ENCODE results near the gene NAT8.
"Not testable (repeated sequence)": the region's sequence is repeated elsewhere in the genome, so short reads cannot be mapped to it uniquely, and the experiment has no call there.

NAT8 gene

DNA sequence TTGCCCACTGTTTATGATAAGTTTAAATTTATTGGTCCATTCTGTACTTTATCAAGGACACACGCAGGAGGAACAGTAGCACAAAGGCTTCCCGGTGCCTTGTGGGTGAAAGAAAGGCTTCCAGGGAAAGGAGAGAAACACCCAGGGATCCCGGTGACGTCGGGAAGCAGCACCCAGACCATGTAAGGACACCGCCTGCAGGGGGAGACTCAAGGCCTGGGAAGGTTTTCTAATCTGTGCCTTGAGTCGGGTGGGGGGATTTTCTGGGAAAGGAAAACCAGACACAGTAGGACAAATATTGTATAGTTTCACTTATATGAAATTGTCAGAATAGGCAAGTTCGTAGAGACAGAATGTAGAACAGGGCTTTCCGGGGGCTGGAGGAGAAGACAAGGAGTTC, 42.7 kb upstream of the NAT8 start:
- H3K18ac ChIP-seq (ENCODE audit: low read depth in 1 of 2, low read length in 2 of 2); H2AK5ac ChIP-seq (ENCODE audit: low read length, severe bottlenecking); H3K4me3 ChIP-seq (ENCODE audit: insufficient read depth in 1 of 2, low read depth in 1 of 2, low read length in 2 of 2); H3K36me3 ChIP-seq (ENCODE audit: control insufficient read depth in 1 of 2, insufficient read depth in 2 of 2, low read depth in 1 of 2, low read length in 2 of 2); H2BK120ac ChIP-seq (ENCODE audit: low read depth, low read length); H3K27ac ChIP-seq (ENCODE audit: low read length, poor library complexity, severe bottlenecking); H3K4ac ChIP-seq (ENCODE audit: low read depth in 1 of 2, low read length in 2 of 2); H3K23ac ChIP-seq (ENCODE audit: low read length in 2 of 2); H2BK15ac ChIP-seq (ENCODE audit: low read depth, poor library complexity, severe bottlenecking); H3K79me1 ChIP-seq (replicated peaks; ENCODE audit: low read length, poor library complexity, severe bottlenecking); H2AFZ ChIP-seq (ENCODE audit: low read depth, low read length); H3K9ac ChIP-seq (ENCODE audit: low read length); DNase-seq; H3K4me2 ChIP-seq (ENCODE audit: low read length, poor library complexity, severe bottlenecking); H4K91ac ChIP-seq (ENCODE audit: low read length); H3K14ac ChIP-seq (ENCODE audit: low read length in 2 of 2); H4K8ac ChIP-seq (ENCODE audit: low read length); H2BK5ac ChIP-seq (ENCODE audit: low read depth, low read length, poor library complexity, severe bottlenecking); H2BK12ac ChIP-seq (ENCODE audit: low read length in 2 of 2); H3K4me1 ChIP-seq (ENCODE audit: control insufficient read depth, insufficient read depth, low read depth, low read length); H3K9me3 ChIP-seq (ENCODE audit: control insufficient read depth, low read length): not testable (repeated sequence)
- 53% methylated on average over 9 of the region's 9 CpGs for WGBS
- H3K27me3 ChIP-seq (ENCODE audit: control insufficient read depth in 1 of 2, insufficient read depth in 1 of 2, low read length in 2 of 2): peaks cover 11 to 38% of the 10 kb centered on the region in 2 experiments

DNA sequence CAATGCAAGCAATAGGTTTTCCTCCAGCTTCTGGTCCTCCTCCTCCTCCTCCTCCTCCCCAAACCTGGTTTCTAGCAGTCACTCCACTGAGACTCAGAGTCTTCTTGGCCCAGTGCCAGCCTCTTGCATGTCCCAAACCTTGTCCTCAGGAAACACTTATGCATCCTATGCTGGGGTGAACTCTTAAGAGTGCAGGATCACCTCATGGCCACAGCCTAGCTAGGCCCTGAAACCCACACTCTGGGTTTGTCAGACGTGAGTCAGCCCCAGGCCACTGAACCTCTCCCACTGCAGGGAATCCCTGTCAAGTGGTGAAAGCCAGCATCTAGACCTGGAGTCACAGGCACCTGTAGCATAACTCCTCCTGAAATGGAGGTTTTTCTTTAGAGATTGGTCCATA, 42.1 kb upstream of the NAT8 start:
- H3K9ac ChIP-seq (ENCODE audit: low read length); H3K4me2 ChIP-seq (ENCODE audit: low read length, poor library complexity, severe bottlenecking); H2BK12ac ChIP-seq (ENCODE audit: low read length in 2 of 2); H3K36me3 ChIP-seq (ENCODE audit: control insufficient read depth in 1 of 2, insufficient read depth in 2 of 2, low read depth in 1 of 2, low read length in 2 of 2); H3K14ac ChIP-seq (ENCODE audit: low read length in 2 of 2); H2BK5ac ChIP-seq (ENCODE audit: low read depth, low read length, poor library complexity, severe bottlenecking); H3K4ac ChIP-seq (ENCODE audit: low read depth in 1 of 2, low read length in 2 of 2); H2AFZ ChIP-seq (ENCODE audit: low read depth, low read length); H3K4me3 ChIP-seq (ENCODE audit: insufficient read depth in 1 of 2, low read depth in 1 of 2, low read length in 2 of 2); H2AK5ac ChIP-seq (ENCODE audit: low read length, severe bottlenecking); H4K91ac ChIP-seq (ENCODE audit: low read length); H3K79me1 ChIP-seq (replicated peaks; ENCODE audit: low read length, poor library complexity, severe bottlenecking); H3K27ac ChIP-seq (ENCODE audit: low read length, poor library complexity, severe bottlenecking); H3K23ac ChIP-seq (ENCODE audit: low read length in 2 of 2); H2BK120ac ChIP-seq (ENCODE audit: low read depth, low read length); H2BK15ac ChIP-seq (ENCODE audit: low read depth, poor library complexity, severe bottlenecking); H3K9me3 ChIP-seq (ENCODE audit: control insufficient read depth, low read length); H4K8ac ChIP-seq (ENCODE audit: low read length); H3K4me1 ChIP-seq (ENCODE audit: control insufficient read depth, insufficient read depth, low read depth, low read length); H3K18ac ChIP-seq (ENCODE audit: low read depth in 1 of 2, low read length in 2 of 2); DNase-seq: not testable (repeated sequence)
- no CpG with 5 or more reads among the region's 1 CpG for WGBS
- peaks cover 11 to 43% of the 10 kb centered on the region in 2 experiments for H3K27me3 ChIP-seq (ENCODE audit: control insufficient read depth in 1 of 2, insufficient read depth in 1 of 2, low read length in 2 of 2)

DNA sequence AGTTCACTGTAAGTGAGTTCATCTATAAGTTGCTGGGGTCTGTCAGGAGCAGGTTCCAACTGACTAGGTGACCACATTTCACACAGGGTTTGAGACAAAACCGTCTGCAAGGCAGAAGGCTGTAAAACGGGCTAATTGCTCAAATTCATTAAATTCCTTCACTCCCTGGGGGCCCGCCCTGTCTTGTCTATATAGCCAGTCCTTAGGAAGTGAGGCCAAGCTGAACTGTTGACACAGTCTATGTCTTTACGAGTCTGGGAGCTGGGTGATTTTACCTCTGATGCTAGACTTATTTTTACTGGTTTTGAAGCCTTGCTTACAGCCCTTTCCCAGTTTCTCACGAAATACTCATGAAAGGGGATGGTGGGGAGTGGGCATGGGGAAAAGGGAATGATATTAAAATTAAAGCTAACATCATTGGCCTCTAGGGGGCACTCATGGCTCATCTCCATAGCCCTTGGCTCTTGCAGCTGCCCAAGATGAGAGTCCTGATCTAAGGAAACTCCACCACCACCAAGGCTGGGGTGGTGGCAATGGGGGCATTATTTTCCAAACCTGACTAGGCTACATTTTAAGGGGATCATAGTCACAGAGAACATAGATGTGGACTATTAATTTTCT, 37.8 kb upstream of the NAT8 start:
- not testable (repeated sequence) for H3K27ac ChIP-seq (ENCODE audit: low read length, poor library complexity, severe bottlenecking); H3K79me1 ChIP-seq (replicated peaks; ENCODE audit: low read length, poor library complexity, severe bottlenecking); H3K9ac ChIP-seq (ENCODE audit: low read length); H2BK12ac ChIP-seq (ENCODE audit: low read length in 2 of 2); H4K8ac ChIP-seq (ENCODE audit: low read length); H2BK5ac ChIP-seq (ENCODE audit: low read depth, low read length, poor library complexity, severe bottlenecking); H3K9me3 ChIP-seq (ENCODE audit: control insufficient read depth, low read length); H2BK120ac ChIP-seq (ENCODE audit: low read depth, low read length); H2BK15ac ChIP-seq (ENCODE audit: low read depth, poor library complexity, severe bottlenecking); H2AK5ac ChIP-seq (ENCODE audit: low read length, severe bottlenecking); H3K4ac ChIP-seq (ENCODE audit: low read depth in 1 of 2, low read length in 2 of 2); H3K18ac ChIP-seq (ENCODE audit: low read depth in 1 of 2, low read length in 2 of 2); H3K14ac ChIP-seq (ENCODE audit: low read length in 2 of 2); H3K4me3 ChIP-seq (ENCODE audit: insufficient read depth in 1 of 2, low read depth in 1 of 2, low read length in 2 of 2); H3K36me3 ChIP-seq (ENCODE audit: control insufficient read depth in 1 of 2, insufficient read depth in 2 of 2, low read depth in 1 of 2, low read length in 2 of 2); H4K91ac ChIP-seq (ENCODE audit: low read length); H3K4me1 ChIP-seq (ENCODE audit: control insufficient read depth, insufficient read depth, low read depth, low read length); H3K23ac ChIP-seq (ENCODE audit: low read length in 2 of 2); H2AFZ ChIP-seq (ENCODE audit: low read depth, low read length); H3K4me2 ChIP-seq (ENCODE audit: low read length, poor library complexity, severe bottlenecking)
- 28% methylated on average over 4 of the region's 5 CpGs for WGBS
- H3K27me3 ChIP-seq (ENCODE audit: control insufficient read depth in 1 of 2, insufficient read depth in 1 of 2, low read length in 2 of 2): peaks cover 7 to 52% of the 10 kb centered on the region in 2 experiments
- peak; percentile 5 for DNase-seq

DNA sequence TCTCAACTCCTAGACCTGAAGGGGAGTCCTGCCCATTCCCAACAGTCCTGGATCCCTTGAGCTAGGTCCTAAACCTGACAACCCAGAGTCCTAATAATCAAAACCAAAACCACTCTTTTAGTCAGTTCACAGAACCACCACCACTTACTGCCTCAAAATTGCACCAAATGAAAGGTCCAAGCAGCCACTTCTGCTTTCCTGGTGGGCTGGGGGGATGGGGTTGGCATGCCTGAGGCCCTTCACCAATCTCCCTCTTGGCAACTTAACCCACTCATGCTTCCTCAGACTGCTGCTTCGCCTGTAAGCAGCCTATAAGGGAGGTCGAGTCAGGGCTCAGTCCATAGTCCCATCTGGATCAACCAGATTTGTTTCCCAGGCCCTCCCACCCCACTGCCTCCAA, 37.0 kb upstream of the NAT8 start:
- H3K4me3 ChIP-seq (ENCODE audit: insufficient read depth in 1 of 2, low read depth in 1 of 2, low read length in 2 of 2); H2AK5ac ChIP-seq (ENCODE audit: low read length, severe bottlenecking); H3K9me3 ChIP-seq (ENCODE audit: control insufficient read depth, low read length): not testable (repeated sequence)

More for the DNA sequence above, 37.0 kb upstream of the NAT8 start:
- not testable (repeated sequence) for DNase-seq; H3K4me2 ChIP-seq (ENCODE audit: low read length, poor library complexity, severe bottlenecking); H3K36me3 ChIP-seq (ENCODE audit: control insufficient read depth in 1 of 2, insufficient read depth in 2 of 2, low read depth in 1 of 2, low read length in 2 of 2); H3K14ac ChIP-seq (ENCODE audit: low read length in 2 of 2); H3K27ac ChIP-seq (ENCODE audit: low read length, poor library complexity, severe bottlenecking); H3K18ac ChIP-seq (ENCODE audit: low read depth in 1 of 2, low read length in 2 of 2); H4K8ac ChIP-seq (ENCODE audit: low read length); H2BK120ac ChIP-seq (ENCODE audit: low read depth, low read length); H3K9ac ChIP-seq (ENCODE audit: low read length); H3K4me1 ChIP-seq (ENCODE audit: control insufficient read depth, insufficient read depth, low read depth, low read length); H4K91ac ChIP-seq (ENCODE audit: low read length); H2AFZ ChIP-seq (ENCODE audit: low read depth, low read length); H3K23ac ChIP-seq (ENCODE audit: low read length in 2 of 2); H2BK15ac ChIP-seq (ENCODE audit: low read depth, poor library complexity, severe bottlenecking); H3K79me1 ChIP-seq (replicated peaks; ENCODE audit: low read length, poor library complexity, severe bottlenecking); H3K4ac ChIP-seq (ENCODE audit: low read depth in 1 of 2, low read length in 2 of 2); H2BK5ac ChIP-seq (ENCODE audit: low read depth, low read length, poor library complexity, severe bottlenecking); H2BK12ac ChIP-seq (ENCODE audit: low read length in 2 of 2)
- WGBS: 56% methylated on average over 2 of the region's 2 CpGs
- peaks cover 7 to 52% of the 10 kb centered on the region in 2 experiments for H3K27me3 ChIP-seq (ENCODE audit: control insufficient read depth in 1 of 2, insufficient read depth in 1 of 2, low read length in 2 of 2)

All from mesenchymal stem cell (in vitro differentiated cells and primary cell).